Articular chondrocyte of knee joint (primary cell): Measurements from ENCODE around the gene ASB10. TPM values are rescaled to one million over a fixed set of nuclear protein-coding genes. Genes with fewer than 3 reads are reported as not detected.

Experiments
- total RNA-seq: library from RNA; depleted of rRNA; stranded (reverse); fragments of >200 nt; gene quantifications from 2 replicates; pipeline ENCODE4 v1.2.3, GENCODE V29; 2012

The ASB10 gene, protein sequence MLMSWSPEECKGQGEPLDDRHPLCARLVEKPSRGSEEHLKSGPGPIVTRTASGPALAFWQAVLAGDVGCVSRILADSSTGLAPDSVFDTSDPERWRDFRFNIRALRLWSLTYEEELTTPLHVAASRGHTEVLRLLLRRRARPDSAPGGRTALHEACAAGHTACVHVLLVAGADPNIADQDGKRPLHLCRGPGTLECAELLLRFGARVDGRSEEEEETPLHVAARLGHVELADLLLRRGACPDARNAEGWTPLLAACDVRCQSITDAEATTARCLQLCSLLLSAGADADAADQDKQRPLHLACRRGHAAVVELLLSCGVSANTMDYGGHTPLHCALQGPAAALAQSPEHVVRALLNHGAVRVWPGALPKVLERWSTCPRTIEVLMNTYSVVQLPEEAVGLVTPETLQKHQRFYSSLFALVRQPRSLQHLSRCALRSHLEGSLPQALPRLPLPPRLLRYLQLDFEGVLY
- not detected in 2 replicates for total RNA-seq

DNA sequence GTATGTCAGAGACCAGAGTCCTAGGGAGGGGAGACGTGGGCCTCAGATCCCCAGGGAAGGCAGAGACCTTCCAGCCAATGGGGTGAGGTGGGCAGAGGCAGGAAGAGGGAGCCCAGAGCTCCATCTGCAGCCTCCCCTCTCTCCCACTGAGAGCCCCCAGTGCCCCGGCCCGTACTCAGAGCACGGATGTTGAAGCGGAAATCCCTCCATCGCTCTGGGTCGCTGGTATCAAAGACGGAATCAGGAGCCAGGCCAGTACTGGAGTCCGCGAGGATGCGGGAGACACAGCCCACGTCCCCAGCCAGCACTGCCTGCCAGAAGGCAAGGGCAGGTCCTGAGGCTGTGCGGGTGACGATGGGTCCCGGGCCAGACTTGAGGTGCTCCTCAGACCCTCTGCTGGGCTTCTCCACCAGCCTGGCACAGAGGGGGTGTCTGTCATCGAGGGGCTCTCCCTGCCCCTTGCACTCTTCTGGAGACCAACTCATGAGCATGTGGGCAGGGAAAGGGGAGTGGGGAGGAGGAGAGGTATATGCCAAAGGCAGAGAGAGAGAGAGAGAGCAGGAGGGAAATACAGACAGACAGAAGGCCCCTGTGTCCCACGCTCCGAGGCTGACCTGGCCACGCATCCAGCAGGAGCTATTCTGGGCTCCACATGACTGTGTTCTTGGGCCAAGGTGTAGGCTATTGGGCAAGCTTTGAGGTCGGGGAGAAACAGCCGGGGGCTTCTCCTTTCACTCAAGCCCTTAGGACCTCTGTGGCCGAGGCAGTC is at the start of gene ASB10:
Gene ASB10, minus strand, starts transcription at position 611 of the 769 bp plus-strand sequence. Its CDS starts 120 bp downstream, at position 491.

GRCh38 chr7:151232091-151232916 is 45.3 kb upstream of the ASB10 start, which contains the start of gene CHPF2:
TSS of gene CHPF2 (plus strand) at chr7:151232483. CDS start at chr7:151234012, 1,529 bp downstream.

DNA sequence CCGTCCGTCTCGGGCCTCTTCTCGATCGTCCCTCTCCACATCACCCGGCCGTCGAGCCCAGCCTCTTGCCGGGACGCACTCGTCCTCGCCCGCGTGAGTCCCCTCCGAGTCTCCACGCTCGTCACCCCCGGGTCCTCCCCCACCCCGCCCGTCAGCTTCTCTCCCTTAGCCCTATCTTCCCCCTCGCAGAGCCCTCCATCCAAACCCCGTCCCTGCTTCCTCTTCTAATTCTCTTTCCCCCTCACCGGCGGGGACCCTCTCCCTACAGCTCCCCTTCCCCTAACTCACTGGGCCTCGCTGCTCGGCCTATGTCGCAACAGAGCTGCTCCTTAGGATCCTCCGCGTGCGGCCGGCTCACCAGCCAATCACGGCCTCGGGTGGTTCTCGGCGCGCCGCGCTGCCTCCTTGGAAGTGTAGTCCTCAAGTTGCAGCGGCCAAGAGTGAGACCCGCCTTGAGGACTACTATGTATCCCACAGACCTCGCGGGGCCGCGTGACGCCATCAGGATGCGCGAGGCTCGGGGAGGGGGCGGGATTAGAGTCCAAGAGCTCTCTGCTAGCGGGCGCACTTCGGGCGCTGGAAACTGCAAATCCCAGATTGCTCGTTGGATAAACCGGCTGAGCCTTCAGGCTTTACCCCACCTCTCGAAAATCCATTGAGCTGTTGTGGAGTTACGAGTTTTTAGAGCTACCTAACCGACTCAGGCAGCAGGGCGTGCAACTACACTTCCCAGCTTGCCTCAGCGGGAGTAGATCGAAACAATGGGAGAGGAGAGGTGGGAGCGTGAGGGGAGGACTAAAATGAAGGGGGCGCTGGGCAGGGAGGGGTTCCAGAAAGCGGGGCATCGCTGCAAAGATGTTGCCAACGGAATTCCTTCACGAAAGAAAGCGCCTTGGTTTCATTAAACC is 40.1 kb upstream of the ASB10 start, which contains the start of gene ABCF2:
Gene ABCF2, minus strand, starts transcription at position 331 of the 908 bp plus-strand sequence. CDS start 747 bp downstream, outside the sequence.

DNA sequence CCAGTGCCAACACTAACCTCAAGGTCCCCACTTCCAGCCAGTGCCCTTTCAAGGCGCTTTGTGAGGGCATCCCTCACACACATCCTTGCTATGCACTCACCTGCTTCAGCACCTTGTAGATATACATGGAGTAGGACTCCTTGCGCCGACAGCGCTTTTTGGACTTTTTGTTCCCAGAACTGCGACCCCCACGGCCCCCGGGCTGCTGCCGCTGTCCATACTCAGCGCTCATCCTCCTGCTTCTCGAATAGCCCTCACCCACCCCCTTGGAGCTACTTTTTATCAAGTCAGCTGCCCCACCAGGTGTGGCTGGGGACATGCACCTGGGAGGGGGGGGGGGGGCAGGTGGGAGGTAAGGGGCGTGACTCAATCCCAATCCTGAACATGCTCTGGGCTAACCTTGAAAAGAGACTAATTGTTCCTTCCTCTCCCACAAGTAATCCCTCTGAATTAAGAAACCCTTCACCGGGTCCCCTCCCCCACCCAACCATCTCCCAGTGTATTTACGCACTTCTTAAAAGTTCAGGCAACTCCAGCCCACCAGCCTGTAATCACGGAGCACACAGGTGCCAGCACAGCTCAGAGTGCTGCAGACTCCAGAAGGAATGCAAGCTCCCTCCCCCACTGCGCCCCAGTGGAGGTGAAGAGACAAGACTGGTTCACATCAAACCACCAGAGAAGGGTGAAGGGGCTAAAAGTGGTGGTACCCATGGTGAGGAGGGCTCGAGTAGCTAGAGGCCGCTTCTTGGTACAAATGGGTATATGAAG is 23.2 kb upstream of the ASB10 start, which contains the start of gene H2BK1:
Gene H2BK1, minus strand, starts transcription at position 402 of the 768 bp plus-strand sequence. Its CDS starts 170 bp downstream, at position 232.

DNA sequence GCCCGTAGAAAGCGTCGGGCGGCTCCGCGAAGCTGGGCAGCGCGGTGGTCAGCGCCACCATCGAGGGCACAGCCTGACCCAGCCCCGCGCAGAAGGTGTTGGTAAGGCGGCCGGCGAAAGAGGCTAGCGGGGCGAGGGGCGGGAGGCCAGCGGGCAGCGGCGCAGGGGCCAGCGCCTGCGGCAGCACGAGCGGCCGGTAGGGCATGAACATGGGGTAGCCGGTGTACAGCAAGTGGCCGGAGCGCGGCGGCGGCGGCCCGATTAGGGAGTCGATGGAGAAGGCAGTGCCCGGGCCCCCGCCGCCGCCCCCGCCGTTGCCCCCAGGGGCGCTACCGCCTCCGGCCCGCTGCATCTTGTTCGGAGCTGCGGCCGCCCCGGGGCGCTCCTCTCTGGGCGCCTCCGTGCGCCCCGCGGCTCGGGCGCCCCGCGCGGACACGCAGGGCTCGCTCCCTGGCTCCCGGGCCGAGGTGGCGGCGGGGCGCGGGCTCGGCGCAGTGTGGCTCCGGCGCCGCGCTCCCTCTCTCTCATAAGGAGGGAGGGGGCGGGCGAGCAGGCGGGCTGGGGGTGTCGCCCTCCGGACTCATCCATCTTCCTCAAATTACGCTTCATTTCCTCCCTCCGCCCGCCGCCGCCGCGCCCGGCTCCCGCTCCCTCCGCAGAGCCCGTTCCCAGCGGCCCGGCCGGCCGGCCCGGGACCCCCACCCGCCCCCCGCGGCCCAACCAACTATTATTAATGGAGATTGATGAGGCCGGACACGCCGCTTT is 19.7 kb downstream of the ASB10 start, which contains the start of gene GBX1:
Gene GBX1, minus strand, starts transcription at position 498 of the 765 bp plus-strand sequence. Its CDS starts 146 bp downstream, at position 352.

Other genes starting within 250 kb of the ASB10 start
- 0.52 and 1.7 TPM in 2 replicates for gene KCNH2, start 208.9 kb downstream of the ASB10 start, total RNA-seq
- gene NOS3, start 196.2 kb downstream of the ASB10 start, total RNA-seq: 1.7 and 1.8 TPM in 2 replicates
- 0.32 TPM in 1 of 2 replicates, not detected in the other for gene ATG9B, start 162.8 kb downstream of the ASB10 start, total RNA-seq
- 28.1 and 30.3 TPM in 2 replicates for gene ABCB8, start 158.8 kb downstream of the ASB10 start, total RNA-seq
- 0.13 and 0.32 TPM in 2 replicates for gene ASIC3, start 138.7 kb downstream of the ASB10 start, total RNA-seq
- gene CDK5, start 129.4 kb downstream of the ASB10 start, total RNA-seq: 9.7 and 9.8 TPM in 2 replicates
- 40.3 and 43.1 TPM in 2 replicates for gene SLC4A2, start 127.7 kb downstream of the ASB10 start, total RNA-seq
- gene FASTK, start 106.4 kb downstream of the ASB10 start, total RNA-seq: 62.7 and 69.6 TPM in 2 replicates
- 14.8 and 16.1 TPM in 2 replicates for gene TMUB1, start 103.8 kb downstream of the ASB10 start, total RNA-seq
- 29.6 and 31.6 TPM in 2 replicates for gene AGAP3, start 100.8 kb downstream of the ASB10 start, total RNA-seq
- not detected in 2 replicates for gene GBX1, start 19.6 kb downstream of the ASB10 start, total RNA-seq
- gene H2BK1, start 23.2 kb upstream of the ASB10 start, total RNA-seq: not detected in 2 replicates
- 51.5 and 55.0 TPM in 2 replicates for gene ABCF2, start 40.0 kb upstream of the ASB10 start, total RNA-seq
- 70.9 and 71.5 TPM in 2 replicates for gene CHPF2, start 45.2 kb upstream of the ASB10 start, total RNA-seq
- gene SMARCD3, start 61.4 kb upstream of the ASB10 start, total RNA-seq: 39.7 and 43.1 TPM in 2 replicates
- gene NUB1, start 154.6 kb upstream of the ASB10 start, total RNA-seq: 55.7 and 64.4 TPM in 2 replicates
- gene WDR86, start 222.8 kb upstream of the ASB10 start, total RNA-seq: 6.1 and 9.0 TPM in 2 replicates